ENCODE data around the gene FEZ2. TPM values are rescaled to one million over a fixed set of nuclear protein-coding genes. Genes with fewer than 3 reads are reported as not detected.
A peak's percentile ranks its signal among the peaks of the same experiment; 100 is the strongest.

FEZ2 gene
- total and polyA plus RNA-seq, 9 of the 15 experiments (the other 6 are each of a cell fraction or from before 2014, with no cell fraction given), result 9.9 to 35.5 (median 20.1) TPM

- TF ChIP-seq ZNF436 (CRISPR knock-in tag; IDR thresholded peaks at IDR 0.05) (no peak), TRIM28 (IDR thresholded peaks at IDR 0.05) (no peak), HIVEP1 (CRISPR knock-in tag; IDR thresholded peaks at IDR 0.05) (no peak), ZNF644 (tag; IDR thresholded peaks at IDR 0.05; ENCODE audit: low read depth) (no peak), FOXJ2 (tag; IDR thresholded peaks at IDR 0.05) (no peak), ZNF584 (CRISPR knock-in tag; IDR thresholded peaks at IDR 0.05; ENCODE audit: low read depth) (peak; percentile 77; the same call in 1 of the 2 replicates), ZNF239 (CRISPR knock-in tag; IDR thresholded peaks at IDR 0.05) (no peak), HLTF (IDR thresholded peaks at IDR 0.05) (no peak), L3MBTL2 (IDR thresholded peaks at IDR 0.05) (no peak), GABPB1 (CRISPR knock-in tag; IDR thresholded peaks at IDR 0.05) (peak; percentile 58; the same call in 1 of the 2 replicates), FOXP4 (CRISPR knock-in tag; IDR thresholded peaks at IDR 0.05; ENCODE audit: borderline replicate concordance) (no peak), SMARCE1 (IDR thresholded peaks at IDR 0.05) (no peak), ETV1 (tag; conservative IDR thresholded peaks at IDR 0.05; ENCODE audit: low read depth) (peak; percentile 38), ZNF589 (CRISPR knock-in tag; IDR thresholded peaks at IDR 0.05; ENCODE audit: low read depth) (0 out of 2 replicates have a peak, but pooled peaks have one; percentile 36)
Observed at GRCh38 chr2:36530983-36531354, 67.0 kb downstream of the FEZ2 start (continued).

All from K562 (cell line).